HG03378 (cell line): ENCODE measurements around the gene PCSK5.

Experiments
- ATAC-seq: cut with Tn5 transposase; IDR thresholded peaks from one replicate; pipeline ENCODE4 v1.9.1; 2021; ENCODE audit warnings: mild to moderate bottlenecking, moderate library complexity; ENCODE audit not compliant: unreplicated experiment

The PCSK5 gene

GRCh38 chr9:76176171-76176570 lies 285.7 kb downstream of the PCSK5 start:
- ATAC-seq = no peak

GRCh38 chr9:76177931-76178330 lies 287.5 kb downstream of the PCSK5 start:
- ATAC-seq = no peak

GRCh38 chr9:76180541-76180940 lies 290.1 kb downstream of the PCSK5 start:
- ATAC-seq = no peak

GRCh38 chr9:76181020-76181641 lies 290.7 kb downstream of the PCSK5 start:
- no peak for ATAC-seq

GRCh38 chr9:76181781-76182180 lies 291.3 kb downstream of the PCSK5 start:
- ATAC-seq = no peak

- ATAC-seq = no peak
These were observed 295.0 kb downstream of the PCSK5 start for GRCh38 chr9:76185432-76185831.

GRCh38 chr9:76188286-76188685 lies 297.8 kb downstream of the PCSK5 start:
- ATAC-seq = no peak

GRCh38 chr9:76188905-76189304 lies 298.4 kb downstream of the PCSK5 start:
- no peak for ATAC-seq

- ATAC-seq = no peak
These were observed 301.0 kb downstream of the PCSK5 start for GRCh38 chr9:76191493-76191892.

GRCh38 chr9:76192013-76192412 lies 301.5 kb downstream of the PCSK5 start:
- no peak for ATAC-seq

GRCh38 chr9:76194896-76195295 lies 304.4 kb downstream of the PCSK5 start:
- no peak for ATAC-seq

- no peak for ATAC-seq
These were observed 307.9 kb downstream of the PCSK5 start for GRCh38 chr9:76198336-76198735.

- no peak for ATAC-seq
These were observed 309.8 kb downstream of the PCSK5 start for GRCh38 chr9:76200315-76200714.

GRCh38 chr9:76200745-76201144 lies 310.3 kb downstream of the PCSK5 start:
- ATAC-seq = no peak

GRCh38 chr9:76203373-76203772 lies 312.9 kb downstream of the PCSK5 start:
- no peak for ATAC-seq

GRCh38 chr9:76206821-76207220 lies 316.3 kb downstream of the PCSK5 start:
- ATAC-seq = no peak

- no peak for ATAC-seq
These were observed 323.3 kb downstream of the PCSK5 start for GRCh38 chr9:76213751-76214150.

- ATAC-seq = no peak
These were observed 324.6 kb downstream of the PCSK5 start for GRCh38 chr9:76215066-76215465.

- no peak for ATAC-seq
These were observed 325.7 kb downstream of the PCSK5 start for GRCh38 chr9:76216161-76216649.

GRCh38 chr9:76218117-76218885 lies 327.8 kb downstream of the PCSK5 start:
- ATAC-seq = no peak

GRCh38 chr9:76218886-76219445 lies 328.5 kb downstream of the PCSK5 start:
- no peak for ATAC-seq

- no peak for ATAC-seq
These were observed 329.2 kb downstream of the PCSK5 start for GRCh38 chr9:76219560-76220151.
